ENCODE results near the gene RNF213.

The RNF213 gene

DNA sequence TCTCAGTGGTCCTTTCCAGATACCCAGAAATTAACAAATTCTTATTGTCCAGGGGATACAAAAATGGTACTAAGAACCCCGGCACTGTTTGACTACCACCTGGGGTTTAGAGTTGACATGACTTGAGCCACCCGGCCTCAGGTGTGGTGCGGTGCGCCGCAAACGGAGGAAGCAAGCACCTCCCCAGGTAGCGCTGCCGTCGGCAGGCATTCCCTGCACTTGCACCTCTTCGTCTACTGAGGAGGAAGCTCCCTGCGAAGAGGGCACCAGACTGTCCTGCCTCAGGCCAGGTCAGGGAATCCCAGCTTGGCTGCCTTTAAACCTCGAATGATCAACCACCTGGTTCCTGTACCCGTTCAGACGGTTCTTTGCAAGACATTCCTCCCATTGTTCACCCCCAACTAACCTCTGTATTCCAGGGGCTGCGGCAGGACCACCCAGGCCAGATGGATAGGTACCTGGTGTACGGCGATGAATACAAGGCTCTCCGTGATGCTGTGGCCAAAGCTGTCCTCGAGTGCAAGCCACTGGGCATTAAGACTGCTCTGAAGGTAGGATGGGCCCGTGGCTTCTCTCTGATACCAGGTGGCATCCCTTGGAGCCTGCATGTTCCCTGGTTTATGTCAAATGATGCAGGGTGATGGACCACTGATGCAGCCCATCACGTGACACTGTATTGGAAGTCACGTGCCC lies 113.5 kb downstream of the RNF213 start:
- H3K27me3 ChIP-seq (ENCODE audit: insufficient read depth, low read length) = no peaks in the 10 kb centered on the region
- no peaks in the 10 kb centered on the region for H3K79me2 ChIP-seq (ENCODE audit: insufficient read depth, low read length)
- H2AFZ ChIP-seq (ENCODE audit: low read length) = no peak overlapping the region
- no peaks in the 10 kb centered on the region for H4K20me1 ChIP-seq (ENCODE audit: insufficient read depth, low read length)
- no peak overlapping the region for H3K27ac ChIP-seq (ENCODE audit: low read depth, low read length, poor library complexity, severe bottlenecking)
- no peaks in the 10 kb centered on the region for H3F3A ChIP-seq (ENCODE audit: insufficient read depth, low read length)
- no peaks in the 10 kb centered on the region for H3K9me3 ChIP-seq (ENCODE audit: low read length)
- no peak overlapping the region for H3K4me2 ChIP-seq (ENCODE audit: low read length)
- peaks cover 43% of the 10 kb centered on the region for H3K36me3 ChIP-seq (ENCODE audit: insufficient read depth, low read length)
- H3K9ac ChIP-seq (ENCODE audit: low read length) = no peak overlapping the region
- H3K4me1 ChIP-seq (ENCODE audit: insufficient read depth, low read length, severe bottlenecking) = no peaks in the 10 kb centered on the region
- TF ChIP-seq EZH2 (IDR thresholded peaks at IDR 0.05; ENCODE audit: borderline replicate concordance, low read length) = no peak
- TF ChIP-seq, protein P1, sequence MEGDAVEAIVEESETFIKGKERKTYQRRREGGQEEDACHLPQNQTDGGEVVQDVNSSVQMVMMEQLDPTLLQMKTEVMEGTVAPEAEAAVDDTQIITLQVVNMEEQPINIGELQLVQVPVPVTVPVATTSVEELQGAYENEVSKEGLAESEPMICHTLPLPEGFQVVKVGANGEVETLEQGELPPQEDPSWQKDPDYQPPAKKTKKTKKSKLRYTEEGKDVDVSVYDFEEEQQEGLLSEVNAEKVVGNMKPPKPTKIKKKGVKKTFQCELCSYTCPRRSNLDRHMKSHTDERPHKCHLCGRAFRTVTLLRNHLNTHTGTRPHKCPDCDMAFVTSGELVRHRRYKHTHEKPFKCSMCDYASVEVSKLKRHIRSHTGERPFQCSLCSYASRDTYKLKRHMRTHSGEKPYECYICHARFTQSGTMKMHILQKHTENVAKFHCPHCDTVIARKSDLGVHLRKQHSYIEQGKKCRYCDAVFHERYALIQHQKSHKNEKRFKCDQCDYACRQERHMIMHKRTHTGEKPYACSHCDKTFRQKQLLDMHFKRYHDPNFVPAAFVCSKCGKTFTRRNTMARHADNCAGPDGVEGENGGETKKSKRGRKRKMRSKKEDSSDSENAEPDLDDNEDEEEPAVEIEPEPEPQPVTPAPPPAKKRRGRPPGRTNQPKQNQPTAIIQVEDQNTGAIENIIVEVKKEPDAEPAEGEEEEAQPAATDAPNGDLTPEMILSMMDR (IDR thresholded peaks at IDR 0.05; ENCODE audit: low read length) = no peak
- H3K4me3 ChIP-seq (ENCODE audit: low read depth, low read length, poor library complexity, severe bottlenecking) = no peak overlapping the region
- no peaks in the 10 kb centered on the region for H3K9me2 ChIP-seq (ENCODE audit: low read depth, low read length)

DNA sequence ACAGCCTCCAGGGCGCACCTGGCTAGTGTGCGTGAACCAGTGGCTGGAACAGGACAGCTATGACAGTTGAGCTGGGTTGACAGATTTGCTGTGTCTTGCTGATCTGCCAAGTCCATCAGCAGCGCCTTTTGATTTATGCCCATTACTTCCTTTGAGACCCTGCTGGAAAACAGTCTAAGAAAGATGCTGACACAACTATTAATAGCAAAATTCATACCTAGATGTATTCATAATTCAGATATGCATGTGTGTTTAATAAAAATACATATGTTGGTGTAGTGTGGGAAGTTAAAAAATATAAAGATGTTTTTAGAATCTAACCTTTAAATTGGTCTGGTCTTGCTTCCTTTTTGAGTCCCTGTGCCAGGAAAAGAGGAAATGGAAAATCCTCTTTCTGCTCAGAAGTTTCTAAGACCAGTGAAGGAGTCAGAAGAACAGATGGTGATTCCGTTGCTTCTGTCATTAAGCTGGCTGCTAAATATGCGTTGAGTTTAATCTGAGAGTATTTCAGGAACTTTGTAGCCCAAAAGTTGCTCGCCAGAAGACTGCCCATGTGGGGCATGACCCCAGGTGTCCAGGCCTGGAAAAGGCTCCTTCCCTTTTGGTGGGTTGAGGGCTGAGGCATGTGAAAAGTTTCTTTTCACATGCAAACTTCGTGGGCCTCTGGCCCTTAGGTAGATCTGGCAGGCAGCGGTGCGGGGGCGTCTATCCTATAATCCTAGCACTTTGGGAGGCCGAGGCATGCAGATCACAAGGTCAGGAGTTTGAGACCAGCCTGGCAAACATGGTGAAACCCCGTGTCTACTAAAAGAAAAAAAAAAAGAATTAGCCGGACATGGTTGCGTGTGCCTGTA lies 114.3 kb downstream of the RNF213 start:
- Histone ChIP-seq H3K36me3 (ENCODE audit: insufficient read depth, low read length) (peaks cover 36% of the 10 kb centered on the region), H3K79me2 (ENCODE audit: insufficient read depth, low read length) (no peaks in the 10 kb centered on the region), H3K4me2 (ENCODE audit: low read length) (no peak overlapping the region), H3K9ac (ENCODE audit: low read length) (no peak overlapping the region), H3K4me3 (ENCODE audit: low read depth, low read length, poor library complexity, severe bottlenecking) (no peak overlapping the region), H2AFZ (ENCODE audit: low read length) (no peak overlapping the region), H3K27ac (ENCODE audit: low read depth, low read length, poor library complexity, severe bottlenecking) (no peak overlapping the region), H3K27me3 (ENCODE audit: insufficient read depth, low read length) (no peaks in the 10 kb centered on the region), H3F3A (ENCODE audit: insufficient read depth, low read length) (no peaks in the 10 kb centered on the region), H4K20me1 (ENCODE audit: insufficient read depth, low read length) (no peaks in the 10 kb centered on the region), H3K4me1 (ENCODE audit: insufficient read depth, low read length, severe bottlenecking) (no peaks in the 10 kb centered on the region), H3K9me3 (ENCODE audit: low read length) (no peaks in the 10 kb centered on the region), H3K9me2 (ENCODE audit: low read depth, low read length) (no peaks in the 10 kb centered on the region)
- no peak for TF ChIP-seq EZH2 (IDR thresholded peaks at IDR 0.05; ENCODE audit: borderline replicate concordance, low read length)
- TF ChIP-seq, protein P1 (IDR thresholded peaks at IDR 0.05; ENCODE audit: low read length) = no peak

DNA sequence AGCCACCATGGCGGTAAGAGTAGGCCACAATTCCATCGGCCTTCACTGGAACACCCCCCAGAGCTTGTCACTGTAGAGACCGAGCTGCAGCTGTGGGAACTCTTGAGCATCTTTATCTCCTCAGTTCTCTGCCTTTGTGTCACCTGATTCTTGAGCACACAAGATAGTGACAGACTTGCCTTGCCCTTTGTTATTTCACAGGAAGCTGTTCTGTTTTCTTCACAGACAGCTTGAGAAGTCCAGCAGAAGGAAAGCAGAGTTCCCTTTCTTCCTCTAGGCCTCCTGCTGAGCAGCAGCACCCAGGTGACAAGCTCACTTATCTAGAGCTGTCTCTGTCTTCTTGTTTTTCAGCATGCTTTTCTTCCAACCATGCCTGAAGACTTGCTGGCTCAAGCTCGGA lies 115.9 kb downstream of the RNF213 start:
- no peak for TF ChIP-seq EZH2 (IDR thresholded peaks at IDR 0.05; ENCODE audit: borderline replicate concordance, low read length)
- TF ChIP-seq, protein P1 (IDR thresholded peaks at IDR 0.05; ENCODE audit: low read length) = no peak
- Histone ChIP-seq H4K20me1 (ENCODE audit: insufficient read depth, low read length) (no peaks in the 10 kb centered on the region), H3K4me3 (ENCODE audit: low read depth, low read length, poor library complexity, severe bottlenecking) (no peak overlapping the region), H3K9ac (ENCODE audit: low read length) (no peak overlapping the region), H3K36me3 (ENCODE audit: insufficient read depth, low read length) (peaks cover 30% of the 10 kb centered on the region), H3K27me3 (ENCODE audit: insufficient read depth, low read length) (no peaks in the 10 kb centered on the region), H3F3A (ENCODE audit: insufficient read depth, low read length) (no peaks in the 10 kb centered on the region), H3K4me1 (ENCODE audit: insufficient read depth, low read length, severe bottlenecking) (no peaks in the 10 kb centered on the region), H2AFZ (ENCODE audit: low read length) (no peak overlapping the region), H3K27ac (ENCODE audit: low read depth, low read length, poor library complexity, severe bottlenecking) (no peak overlapping the region), H3K9me3 (ENCODE audit: low read length) (no peaks in the 10 kb centered on the region), H3K9me2 (ENCODE audit: low read depth, low read length) (no peaks in the 10 kb centered on the region), H3K4me2 (ENCODE audit: low read length) (no peak overlapping the region), H3K79me2 (ENCODE audit: insufficient read depth, low read length) (no peaks in the 10 kb centered on the region)
